Liver (tissue), 3 donors: ENCODE measurements around the gene IWS1.

Source experiments
- CTCF ChIP-seq: fragments of 150-350 bp; IDR thresholded peaks from 2 replicates; pipeline ENCODE4 v1.5.1; 2017; ENCODE audit warnings: improper control_type of control experiment, low read depth, low read length; ENCODE audit not compliant: missing input control
- EGR1 ChIP-seq, 2 donors: IDR thresholded peaks; 2 replicates each; pipeline ENCODE4 v1.6.1; 2016 to 2018; ENCODE audit warnings: antibody characterized with exemption in 2 of 2, low read depth in 2 of 2
- donor health status: healthy.
- donor health status: healthy.

- TF ChIP-seq CTCF: no peak
- no peak for TF ChIP-seq EGR1 (IDR thresholded peaks at IDR 0.05; ENCODE audit: low read depth in 2 of 2)
Observed at GRCh38 chr2:127485694-127486071, 40.6 kb downstream of the IWS1 start.
